Esophagus squamous epithelium (tissue), 4 donors: ENCODE measurements around the gene NUDT4B.
"Not testable (repeated sequence)": the region's sequence is repeated elsewhere in the genome, so short reads cannot be mapped to it uniquely, and the experiment has no call there.

Experiments used
- CTCF ChIP-seq, 6 experiments: fragments of 450-650 bp in 4 of 6; fragments of 200-600 bp in 2 of 6; sonication (generic) in 2 of 6; IDR thresholded peaks; one replicate each; pipeline ENCODE4 v1.5.1; 2016 to 2019; ENCODE audit warnings: antibody characterized with exemption in 6 of 6, mild to moderate bottlenecking in 4 of 6, moderate library complexity in 4 of 6
- POLR2A ChIP-seq, 4 donors: fragments of 450-650 bp; IDR thresholded peaks; one replicate each; pipeline ENCODE4 v1.6.1; 2017; ENCODE audit warnings: antibody characterized with exemption in 4 of 4, mild to moderate bottlenecking in 4 of 4, moderate library complexity in 3 of 4

DNA sequence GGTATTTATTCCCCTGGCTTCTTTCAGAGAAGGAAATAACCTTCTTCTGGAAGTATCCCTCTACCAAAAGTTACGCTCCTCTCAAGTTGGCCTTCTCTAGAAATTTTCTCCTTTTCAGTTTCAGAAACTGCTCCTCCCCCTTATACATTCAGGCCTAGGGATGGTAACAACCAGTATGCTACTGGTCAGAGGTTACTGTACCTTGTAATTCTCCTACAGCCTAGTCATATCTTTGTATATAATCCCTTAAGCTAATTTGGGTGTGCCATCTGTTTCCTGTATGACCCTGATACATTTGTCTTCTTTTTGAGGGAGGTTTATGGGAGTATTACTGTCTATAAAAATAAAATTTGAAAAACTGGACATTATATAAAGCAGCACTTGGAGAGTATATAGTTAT lies 29.1 kb downstream of the NUDT4B start:
- not testable (repeated sequence) for TF ChIP-seq CTCF, POLR2A (IDR thresholded peaks at IDR 0.05)
